ENCODE data around the gene NAV2.

DNA sequence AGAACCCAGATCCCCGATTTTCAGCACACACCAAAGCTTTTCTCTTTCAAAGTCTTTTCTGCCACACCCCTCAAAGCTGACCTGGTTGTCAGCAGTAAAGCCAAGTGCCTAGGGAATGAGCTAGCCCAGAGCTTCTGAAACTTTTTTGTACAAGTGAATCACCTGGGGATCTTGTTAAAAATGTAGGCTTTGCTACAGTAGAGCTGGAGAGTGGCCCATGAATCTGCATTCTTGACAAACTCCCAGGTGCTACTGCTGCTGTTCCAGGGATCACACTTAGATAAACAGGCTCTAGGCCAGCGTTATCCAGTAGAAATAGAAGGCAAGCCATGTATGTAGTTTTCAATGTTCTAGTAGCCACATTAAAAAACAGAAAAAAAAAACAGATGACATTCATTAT, 21.8 kb upstream of the NAV2 start:
- no peak for TF ChIP-seq TAF1 (IDR thresholded peaks at IDR 0.05; ENCODE audit: low read depth)
- TF ChIP-seq, protein P1, sequence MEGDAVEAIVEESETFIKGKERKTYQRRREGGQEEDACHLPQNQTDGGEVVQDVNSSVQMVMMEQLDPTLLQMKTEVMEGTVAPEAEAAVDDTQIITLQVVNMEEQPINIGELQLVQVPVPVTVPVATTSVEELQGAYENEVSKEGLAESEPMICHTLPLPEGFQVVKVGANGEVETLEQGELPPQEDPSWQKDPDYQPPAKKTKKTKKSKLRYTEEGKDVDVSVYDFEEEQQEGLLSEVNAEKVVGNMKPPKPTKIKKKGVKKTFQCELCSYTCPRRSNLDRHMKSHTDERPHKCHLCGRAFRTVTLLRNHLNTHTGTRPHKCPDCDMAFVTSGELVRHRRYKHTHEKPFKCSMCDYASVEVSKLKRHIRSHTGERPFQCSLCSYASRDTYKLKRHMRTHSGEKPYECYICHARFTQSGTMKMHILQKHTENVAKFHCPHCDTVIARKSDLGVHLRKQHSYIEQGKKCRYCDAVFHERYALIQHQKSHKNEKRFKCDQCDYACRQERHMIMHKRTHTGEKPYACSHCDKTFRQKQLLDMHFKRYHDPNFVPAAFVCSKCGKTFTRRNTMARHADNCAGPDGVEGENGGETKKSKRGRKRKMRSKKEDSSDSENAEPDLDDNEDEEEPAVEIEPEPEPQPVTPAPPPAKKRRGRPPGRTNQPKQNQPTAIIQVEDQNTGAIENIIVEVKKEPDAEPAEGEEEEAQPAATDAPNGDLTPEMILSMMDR (IDR thresholded peaks at IDR 0.05; ENCODE audit: poor library complexity, severe bottlenecking) = no peak
- no peak for TF ChIP-seq EZH2 (IDR thresholded peaks at IDR 0.05; ENCODE audit: borderline replicate concordance, insufficient read depth, low read length, poor library complexity, severe bottlenecking)
- no peak for TF ChIP-seq RAD21 (conservative IDR thresholded peaks at IDR 0.05)

Measured in neural cell (in vitro differentiated cells).